ENCODE data around the gene DNAJC24. TPM values are rescaled to one million over a fixed set of nuclear protein-coding genes. Genes with fewer than 3 reads are reported as not detected.
A peak's percentile ranks its signal among the peaks of the same experiment; 100 is the strongest.

Gene DNAJC24
- total and polyA plus RNA-seq, 9 of the 15 experiments (the other 6 are each of a cell fraction or from before 2014, with no cell fraction given), result 12.2 to 31.9 (median 16.9) TPM

GRCh38 chr11:31397239-31397834, 27.7 kb downstream of the DNAJC24 start:
- peak; percentile 83 for FAIRE-seq
- H3K36me3 ChIP-seq (ENCODE audit: control insufficient read depth, insufficient read depth, low read length), result no peaks in the 10 kb centered on the region
- peak; percentile 67 for ATAC-seq
- in situ Hi-C loops (cut with MboI) (loop anchor here (5.0 to 10.0 kb wide), 2 partner anchors 475 to 767 kb away; no protein-coding TSS in a partner anchor), intact Hi-C loops (cut with micrococcal nuclease) (loop anchor here (2.0 to 10.0 kb wide), 6 partner anchors 227 to 610 kb away; no protein-coding TSS in a partner anchor)
- H3K4me3 ChIP-seq, result no peak overlapping the region
- DNase-seq (ENCODE audit: extremely low read depth in 1 of 4, low spot score in 3 of 4), result peak in 3 of 4 experiments; percentile 7 to 30 (median 23)
- ChIA-PET POLR2A (no interaction called here), CTCF (ENCODE audit: low intra/inter-chr PET ratio) (interaction anchor here (0.6 to 1.0 kb wide), 12 partner anchors 10 to 908 kb away, joined by 3 to 6 read pairs (median 4); no protein-coding TSS in a partner anchor)
- no peaks in the 10 kb centered on the region for H4K20me1 ChIP-seq (replicated peaks; ENCODE audit: control insufficient read depth, insufficient read depth, low read length)
- no peaks in the 10 kb centered on the region for H3K79me2 ChIP-seq (ENCODE audit: control insufficient read depth, insufficient read depth, low read length)
- no peak overlapping the region for H3K4me2 ChIP-seq (ENCODE audit: insufficient read depth, low read length)
- H3K9me3 ChIP-seq (replicated peaks; ENCODE audit: control insufficient read depth, insufficient read depth, low read depth, low read length), result no peaks in the 10 kb centered on the region
- no peak overlapping the region for H3K27ac ChIP-seq (ENCODE audit: extremely low read depth, low read depth, low read length)
- no peaks in the 10 kb centered on the region for H3K9me1 ChIP-seq (ENCODE audit: control insufficient read depth, insufficient read depth, low read length)
- H3K4me1 ChIP-seq (replicated peaks in 1 of 2; ENCODE audit: control insufficient read depth in 2 of 2, insufficient read depth in 2 of 2, low read length in 2 of 2), result no peaks in the 10 kb centered on the region
- BruUV-seq (replicated peaks), result no TSS peak
- H3K27me3 ChIP-seq (ENCODE audit: control insufficient read depth in 2 of 2, insufficient read depth in 2 of 2, low read length in 2 of 2), result no peaks in the 10 kb centered on the region
- H3K9ac ChIP-seq (ENCODE audit: insufficient read depth in 1 of 2, low read depth in 2 of 2, low read length in 2 of 2), result no peak overlapping the region
- no peak overlapping the region for H2AFZ ChIP-seq (ENCODE audit: low read depth, low read length)
- 33% methylated on average over 5 of the region's 5 CpGs for WGBS (ENCODE audit: insufficient coverage, low coverage, missing lambda C conversion rate)
- no peak for TF ChIP-seq ARID4B (CRISPR knock-in tag; IDR thresholded peaks at IDR 0.05)
- no peak for TF ChIP-seq FOXJ3 (CRISPR knock-in tag; IDR thresholded peaks at IDR 0.05)
- TF ChIP-seq TARDBP (IDR thresholded peaks at IDR 0.05), result no peak
- TF ChIP-seq ZNF384 (IDR thresholded peaks at IDR 0.05; ENCODE audit: low read depth, low read length), result peak; percentile 99
- peak; percentile 69 to 76 for TF ChIP-seq RAD21 (CRISPR knock-in tag; conservative IDR thresholded peaks at IDR 0.05 in 1 of 2, IDR thresholded peaks at IDR 0.05 in 1 of 2)
- TF ChIP-seq JUN (IDR thresholded peaks at IDR 0.05; ENCODE audit: borderline replicate concordance, low read depth, low read length), result no peak
- TF ChIP-seq JUN (CRISPR knock-in tag; IDR thresholded peaks at IDR 0.05; ENCODE audit: borderline replicate concordance), result no peak

Measured in K562 (cell line).